Measurements from ENCODE around the gene ABCD4. TPM values are rescaled to one million over a fixed set of nuclear protein-coding genes. Genes with fewer than 3 reads are reported as not detected.

The ABCD4 gene
- 0.91 and 7.6 TPM in 2 replicates for polyA plus RNA-seq

DNA sequence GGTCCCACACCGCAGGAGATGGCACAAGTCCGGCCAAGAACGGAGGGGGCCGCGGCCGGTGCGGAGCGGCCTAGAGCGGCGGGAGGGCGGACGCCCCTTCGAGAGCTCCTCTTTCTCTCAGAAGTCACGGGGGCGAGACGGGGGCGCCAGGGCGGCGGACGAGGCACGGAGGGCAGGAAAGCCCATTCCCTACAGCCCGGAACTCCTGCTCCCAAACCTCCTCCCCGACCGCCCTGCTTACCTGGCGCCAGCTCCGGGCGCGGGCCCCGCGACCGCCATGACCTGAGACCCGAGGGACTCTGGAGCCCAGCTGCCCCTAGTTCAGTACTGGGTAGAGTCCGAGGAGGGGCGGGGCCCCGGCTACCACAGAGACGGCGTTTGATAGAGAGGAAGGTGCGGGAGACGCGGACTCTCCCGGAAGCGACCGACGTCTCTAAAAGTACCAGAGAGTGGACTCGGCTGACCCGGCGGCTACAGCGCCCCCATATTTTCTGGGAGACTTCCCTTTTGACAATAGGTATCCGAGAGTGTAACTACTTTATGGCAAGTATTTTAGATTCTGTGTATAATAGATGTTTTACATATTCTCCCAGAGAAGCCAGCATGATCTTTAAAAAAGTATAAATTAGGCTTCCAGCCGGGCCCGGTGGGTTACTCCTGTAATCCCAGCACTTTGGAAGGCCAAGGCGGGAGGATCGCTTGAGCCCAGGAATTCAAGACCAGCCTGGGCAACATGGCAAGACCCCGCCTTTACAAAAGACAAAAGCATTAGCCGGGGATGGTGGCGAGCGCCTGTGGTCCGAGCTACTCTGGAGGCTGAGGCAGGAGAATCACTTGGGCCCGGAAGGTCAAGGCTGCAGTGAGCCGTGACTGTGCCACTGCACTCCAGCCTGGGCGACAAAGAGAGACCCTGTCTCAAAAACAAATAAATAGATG lies at the start of gene ABCD4:
Gene ABCD4, minus strand, starts transcription at position 301 of the 936 bp plus-strand sequence. Its CDS starts 22 bp downstream, at position 279.

DNA sequence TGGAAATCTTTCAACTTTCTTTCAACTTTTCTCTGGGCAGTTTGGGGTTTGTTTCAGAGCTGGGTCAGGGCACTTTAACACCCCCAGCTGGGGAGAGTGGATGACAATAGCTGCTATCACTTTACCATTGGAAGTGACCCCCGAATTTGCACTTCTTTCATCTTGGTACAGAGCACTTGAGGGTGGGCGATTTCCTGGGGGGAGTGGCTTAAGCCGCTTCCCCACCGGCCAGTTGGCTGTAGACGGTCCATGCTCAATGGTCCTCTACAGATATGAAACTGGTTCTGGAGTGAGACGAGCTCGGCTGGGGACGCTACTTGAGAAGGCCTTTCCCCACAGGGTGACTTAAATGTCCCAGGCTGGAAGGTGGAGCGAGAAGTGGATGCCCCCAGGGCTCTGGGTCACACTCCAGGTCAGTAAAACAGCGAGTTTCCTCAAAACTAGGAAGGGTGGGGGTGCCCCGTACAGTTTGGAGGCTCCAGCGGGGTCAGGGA lies 45.6 kb upstream of the ABCD4 start, which contains the start of gene VRTN:
Gene VRTN, plus strand, starts transcription at position 231 of the 494 bp plus-strand sequence. CDS start 8,313 bp downstream, outside the sequence.

DNA sequence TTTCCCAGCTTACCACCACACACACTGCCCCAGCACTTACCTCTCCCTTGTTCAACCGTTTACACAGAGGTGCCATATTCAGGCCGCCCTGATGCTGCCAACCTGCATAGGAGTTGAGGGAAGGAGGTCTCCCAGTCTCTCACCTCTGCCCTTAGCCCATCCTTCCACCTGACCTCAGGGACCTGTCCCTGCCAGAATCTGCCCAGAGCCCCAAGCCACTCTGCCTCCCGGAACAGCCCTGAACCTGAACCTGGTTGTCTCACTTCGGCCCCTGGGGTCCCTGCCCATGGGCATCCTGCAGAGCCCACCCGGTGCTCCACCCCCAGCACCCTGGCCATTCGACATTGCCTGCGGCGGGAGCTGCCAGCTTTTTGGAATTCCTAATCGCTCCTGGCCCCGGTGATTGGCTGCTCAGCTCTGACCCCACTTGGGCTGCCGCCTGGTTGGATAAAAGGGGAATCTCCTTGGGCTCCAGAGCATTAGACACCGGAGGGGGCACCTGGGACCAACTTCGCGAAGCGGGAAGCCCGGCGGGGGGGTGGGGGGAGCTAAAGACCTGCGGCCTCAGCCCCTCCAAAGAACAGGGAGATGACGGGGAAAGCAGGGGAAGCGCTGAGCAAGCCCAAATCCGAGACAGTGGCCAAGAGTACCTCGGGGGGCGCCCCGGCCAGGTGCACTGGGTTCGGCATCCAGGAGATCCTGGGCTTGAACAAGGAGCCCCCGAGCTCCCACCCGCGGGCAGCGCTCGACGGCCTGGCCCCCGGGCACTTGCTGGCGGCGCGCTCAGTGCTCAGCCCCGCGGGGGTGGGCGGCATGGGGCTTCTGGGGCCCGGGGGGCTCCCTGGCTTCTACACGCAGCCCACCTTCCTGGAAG lies 63.5 kb downstream of the ABCD4 start, which contains the start of gene VSX2:
Gene VSX2, plus strand, starts transcription at position 476 of the 874 bp plus-strand sequence. Its CDS starts 113 bp downstream, at position 589.

Other genes with a start within 250 kb of the ABCD4 start
- 11.3 and 13.2 TPM in 2 replicates for gene ALDH6A1, start 218.5 kb downstream of the ABCD4 start, polyA plus RNA-seq
- gene LIN52, start 218.0 kb downstream of the ABCD4 start, polyA plus RNA-seq, result 9.6 and 13.1 TPM in 2 replicates
- gene VSX2, start 63.5 kb downstream of the ABCD4 start, polyA plus RNA-seq, result not detected in 2 replicates
- gene VRTN, start 45.5 kb upstream of the ABCD4 start, polyA plus RNA-seq, result not detected in 2 replicates
- gene SYNDIG1L, start 123.3 kb upstream of the ABCD4 start, polyA plus RNA-seq, result not detected in 2 replicates
- 81.6 and 104 TPM in 2 replicates for gene NPC2, start 190.4 kb upstream of the ABCD4 start, polyA plus RNA-seq
- gene ISCA2, start 190.8 kb upstream of the ABCD4 start, polyA plus RNA-seq, result 19.1 and 54.8 TPM in 2 replicates